Measurements from ENCODE around the gene GPSM1.

GPSM1 gene

GRCh38 chr9:136363949-136364748 is 36.8 kb downstream of the GPSM1 start:
- no peak for DNase-seq

DNA sequence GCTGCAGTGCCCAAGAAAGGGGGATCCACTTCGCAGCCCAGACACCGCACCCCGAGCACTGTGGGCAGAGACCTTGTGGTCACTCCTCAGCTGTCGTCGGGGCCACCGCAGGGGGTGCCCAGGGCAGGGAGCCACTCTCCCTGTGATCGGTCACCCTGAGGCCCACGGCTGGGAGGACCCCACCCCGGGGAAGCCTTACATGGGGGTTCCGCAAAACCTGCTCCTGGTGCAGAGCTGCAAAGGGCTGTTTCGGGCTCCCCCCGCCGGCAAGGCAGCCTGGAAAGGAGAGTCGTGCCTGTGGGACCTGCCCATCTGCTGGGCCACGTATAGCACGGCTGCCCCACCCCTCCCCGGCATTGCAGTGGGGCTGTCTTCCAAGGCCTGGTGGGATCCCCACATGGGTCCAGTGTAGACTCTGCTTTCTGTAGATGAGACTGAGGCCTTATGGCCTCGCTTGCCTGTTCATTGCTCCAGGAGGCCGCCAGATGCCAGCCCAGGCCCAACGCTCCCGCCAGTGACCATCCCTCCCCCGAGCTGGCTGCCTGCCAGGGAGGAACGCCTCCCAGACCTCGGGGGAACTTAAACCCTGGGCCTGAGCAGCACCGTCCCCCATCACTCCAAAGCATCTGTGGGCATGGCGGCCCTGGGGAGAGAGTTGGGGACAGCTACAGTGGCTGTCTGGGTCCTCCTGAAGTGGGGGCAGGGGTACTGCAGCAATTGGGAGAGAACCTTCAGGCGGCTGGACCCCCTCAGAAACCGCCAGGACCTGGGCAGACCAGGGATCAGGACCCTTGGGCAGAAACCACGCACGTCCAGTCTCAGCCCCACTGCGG is 37.8 kb downstream of the GPSM1 start:
- no peak for DNase-seq

- no peak for DNase-seq
These were observed 38.5 kb downstream of the GPSM1 start for GRCh38 chr9:136365775-136366222.

DNA sequence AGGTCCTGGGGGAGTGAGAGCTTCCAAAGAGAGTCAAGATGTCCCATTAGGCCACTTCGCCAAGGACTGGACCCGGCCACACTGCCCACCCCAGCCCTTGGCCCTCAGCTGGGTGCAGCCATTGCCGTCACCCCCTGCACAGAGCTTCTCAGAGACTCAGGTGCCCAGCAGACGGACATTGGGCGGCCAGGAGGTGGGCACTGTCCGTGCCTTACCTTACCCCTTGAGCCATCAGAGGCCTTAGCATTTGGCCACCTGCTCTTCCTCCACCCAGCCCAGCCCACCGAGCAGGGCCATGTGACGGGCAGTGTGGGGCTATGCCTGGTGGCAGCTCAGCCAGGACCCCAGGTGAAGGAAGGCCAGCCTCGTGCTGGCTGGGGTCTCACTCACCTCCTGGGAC is 39.5 kb downstream of the GPSM1 start:
- no peak for DNase-seq

- DNase-seq: no peak
These were observed 40.2 kb downstream of the GPSM1 start for GRCh38 chr9:136367296-136368145.

GRCh38 chr9:136368190-136368589 is 40.9 kb downstream of the GPSM1 start:
- DNase-seq: no peak

DNA sequence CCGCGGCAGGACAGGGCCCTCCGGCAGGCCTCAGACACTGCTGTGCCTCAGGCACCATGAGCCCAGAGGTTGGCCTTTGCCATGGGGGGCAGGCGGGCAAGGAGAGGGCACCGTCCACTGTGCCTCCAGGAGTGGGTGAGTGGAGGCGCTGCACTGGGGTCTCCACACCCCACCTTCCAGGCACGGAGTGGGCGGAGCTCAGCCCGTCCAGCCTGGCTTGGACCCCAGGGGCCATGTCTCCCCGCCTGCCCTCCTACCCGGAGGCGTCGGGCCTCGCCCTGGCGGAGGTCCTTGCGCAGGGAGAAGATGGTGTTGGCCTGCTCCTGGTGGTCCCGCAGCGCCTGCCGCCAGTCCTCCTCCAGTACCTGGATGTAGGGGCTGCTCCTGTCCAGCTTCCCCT is 42.7 kb downstream of the GPSM1 start:
- no peak for DNase-seq

- no peak for DNase-seq
These were observed 43.6 kb downstream of the GPSM1 start for GRCh38 chr9:136370687-136371532.

DNA sequence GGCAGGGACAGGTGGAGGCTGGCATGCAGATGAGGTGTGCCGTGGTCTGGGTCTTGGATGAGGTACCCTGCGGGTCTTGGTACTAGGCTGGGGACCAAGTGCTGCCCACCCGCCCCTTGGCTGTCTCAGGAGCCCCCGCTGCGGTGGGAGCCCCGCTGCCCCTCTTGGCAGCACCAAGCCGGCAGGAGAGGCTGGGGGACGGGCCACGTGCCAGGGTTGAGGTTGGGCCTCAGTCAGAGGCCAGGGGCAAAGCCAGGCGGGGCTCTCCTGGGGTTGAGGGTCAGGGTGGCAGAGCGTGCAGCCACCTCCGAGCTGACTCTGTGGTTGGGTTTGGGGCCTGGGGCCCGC is 44.2 kb downstream of the GPSM1 start:
- DNase-seq: no peak

- no peak for DNase-seq
These were observed 44.7 kb downstream of the GPSM1 start for GRCh38 chr9:136372006-136372405.

DNA sequence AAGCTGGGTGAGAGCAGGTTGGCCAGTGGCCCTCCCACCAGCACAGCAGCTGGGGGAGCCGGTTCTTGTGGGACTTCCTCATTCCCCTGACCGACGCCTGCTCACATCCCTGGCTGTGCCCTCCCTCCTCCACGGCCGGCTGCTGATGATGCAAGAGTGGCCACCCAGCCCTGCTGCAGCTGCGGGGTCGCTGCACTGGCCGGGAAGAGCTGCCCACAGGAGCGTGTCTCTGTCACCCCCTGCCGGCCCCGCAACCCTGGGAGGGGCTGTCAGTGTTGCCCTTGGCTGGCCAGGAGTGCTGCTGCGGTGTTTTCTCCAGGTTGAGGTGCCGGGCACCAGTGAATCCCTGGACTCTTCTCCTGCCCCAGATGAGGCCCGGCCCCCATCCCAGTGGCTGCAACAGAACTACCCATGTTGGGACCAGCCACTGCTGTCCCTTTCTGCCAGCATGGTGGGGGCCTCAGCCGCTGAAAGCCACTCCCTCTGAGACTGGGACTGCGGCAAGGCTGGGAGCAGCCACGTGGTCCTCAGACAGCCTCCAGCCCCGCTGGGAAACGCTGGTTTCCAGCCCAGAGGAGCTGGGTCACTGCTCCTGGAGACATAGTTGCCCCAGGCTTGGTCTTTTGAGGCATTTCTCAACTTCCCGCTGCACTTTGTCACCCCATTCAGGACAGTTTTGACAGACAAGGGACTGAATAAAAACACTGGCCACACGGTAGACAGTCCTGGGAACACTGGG is 45.4 kb downstream of the GPSM1 start:
- no peak for DNase-seq

DNA sequence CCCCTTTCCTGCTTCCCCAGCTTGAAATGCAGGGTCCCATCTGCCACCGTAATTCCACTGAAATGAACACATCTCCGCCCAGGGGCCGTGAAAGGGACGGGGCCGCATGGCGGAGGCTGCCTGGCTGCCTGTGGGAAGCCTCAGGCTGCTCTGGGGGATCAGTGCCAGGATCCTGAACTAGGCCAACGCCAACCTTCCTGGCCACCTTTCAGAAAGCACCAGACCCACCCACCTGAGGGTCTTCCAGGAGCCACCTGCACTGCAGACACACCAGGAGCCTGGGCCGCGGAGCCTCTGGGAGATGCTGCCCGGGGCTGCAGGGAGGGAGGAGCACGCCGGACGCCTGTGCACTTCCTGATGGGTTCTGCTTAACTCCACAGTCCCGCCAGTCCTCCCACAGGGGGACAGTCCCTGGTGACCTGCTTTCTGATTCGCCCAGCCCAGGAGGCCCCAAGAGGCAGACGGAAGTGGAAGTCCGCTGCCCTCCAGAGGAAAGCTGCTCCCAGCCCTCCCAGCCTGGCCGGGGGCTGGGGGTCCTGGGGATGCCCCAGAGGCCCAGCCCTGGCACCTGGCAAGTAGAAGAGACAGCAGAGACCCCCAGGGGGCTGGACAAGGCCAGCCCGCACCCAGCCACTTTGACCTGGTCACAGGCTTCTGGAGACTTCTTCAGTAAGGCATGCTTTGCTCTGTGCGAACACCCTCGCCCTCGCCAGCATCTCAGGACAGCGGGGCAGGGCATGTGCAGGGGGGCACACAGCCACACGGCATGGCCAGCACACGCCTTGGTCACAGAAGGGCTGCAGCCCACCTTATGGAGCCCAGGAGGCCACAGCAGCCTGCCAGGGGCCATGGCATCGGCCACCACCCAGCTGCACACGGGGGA is 46.2 kb downstream of the GPSM1 start, which contains the start of gene CARD9:
TSS of gene CARD9 (minus strand) at position 370 of the 883 bp plus-strand sequence. CDS start 1,591 bp downstream, outside the sequence.
- DNase-seq: no peak

DNA sequence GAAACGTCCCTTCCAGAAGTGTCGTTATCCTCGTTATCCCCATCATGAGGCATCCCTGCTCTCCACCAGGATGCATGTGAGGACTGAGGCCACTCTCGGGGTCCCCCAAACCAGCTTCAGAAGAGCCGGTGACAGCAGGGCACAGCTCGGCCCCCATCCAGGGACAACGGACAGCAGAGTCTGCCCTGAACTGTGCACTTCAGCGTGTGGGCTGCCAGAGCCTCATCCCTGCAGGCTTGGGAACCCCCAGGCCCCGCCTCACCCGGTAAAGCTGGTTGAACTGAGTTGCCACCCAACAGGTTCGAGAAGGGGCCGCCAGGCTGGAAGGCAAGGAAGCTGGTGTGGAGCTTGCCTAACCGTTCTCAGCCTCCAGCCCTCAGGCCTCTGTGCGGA is 46.8 kb downstream of the GPSM1 start:
- DNase-seq: no peak

DNA sequence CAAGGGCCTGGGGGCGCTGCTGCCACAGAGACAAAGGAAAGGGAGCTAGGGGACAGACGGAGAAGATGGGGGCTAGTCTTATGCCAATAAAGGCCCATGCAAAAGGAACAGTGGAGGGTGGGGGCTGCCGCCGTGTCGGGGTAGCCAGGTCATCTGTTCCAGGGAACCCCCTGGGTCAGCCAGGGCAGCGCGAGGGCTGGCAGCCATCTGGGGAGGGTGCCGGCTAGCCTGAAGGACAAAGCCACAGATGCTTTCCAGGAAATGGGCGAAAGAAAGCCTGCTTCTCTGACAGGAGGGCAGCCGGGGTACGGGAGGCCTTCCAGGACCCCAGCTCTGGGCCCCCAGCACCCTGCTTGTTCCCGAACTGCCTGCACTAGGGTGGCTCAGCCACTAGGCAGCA is 47.8 kb downstream of the GPSM1 start:
- no peak for DNase-seq

DNA sequence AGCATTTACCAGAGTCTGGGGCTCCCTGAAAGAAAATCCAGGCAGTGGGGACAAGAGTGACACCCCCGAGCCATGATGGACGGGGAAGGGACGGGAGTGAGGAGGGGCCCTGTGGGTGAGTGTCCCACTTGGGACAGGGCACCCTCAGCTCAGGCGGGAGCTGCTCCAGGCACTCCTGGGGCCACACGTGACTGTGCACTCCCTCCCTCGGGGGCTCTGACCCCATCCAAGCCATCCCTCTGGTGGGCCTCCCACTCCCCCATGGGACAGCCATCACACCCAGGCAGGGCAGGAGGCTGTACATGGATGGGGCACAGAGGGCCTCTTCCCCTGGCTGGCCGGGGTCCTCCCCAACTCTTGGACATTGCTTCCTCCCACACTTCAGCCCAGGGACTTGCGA is 49.1 kb downstream of the GPSM1 start:
- DNase-seq: no peak

DNA sequence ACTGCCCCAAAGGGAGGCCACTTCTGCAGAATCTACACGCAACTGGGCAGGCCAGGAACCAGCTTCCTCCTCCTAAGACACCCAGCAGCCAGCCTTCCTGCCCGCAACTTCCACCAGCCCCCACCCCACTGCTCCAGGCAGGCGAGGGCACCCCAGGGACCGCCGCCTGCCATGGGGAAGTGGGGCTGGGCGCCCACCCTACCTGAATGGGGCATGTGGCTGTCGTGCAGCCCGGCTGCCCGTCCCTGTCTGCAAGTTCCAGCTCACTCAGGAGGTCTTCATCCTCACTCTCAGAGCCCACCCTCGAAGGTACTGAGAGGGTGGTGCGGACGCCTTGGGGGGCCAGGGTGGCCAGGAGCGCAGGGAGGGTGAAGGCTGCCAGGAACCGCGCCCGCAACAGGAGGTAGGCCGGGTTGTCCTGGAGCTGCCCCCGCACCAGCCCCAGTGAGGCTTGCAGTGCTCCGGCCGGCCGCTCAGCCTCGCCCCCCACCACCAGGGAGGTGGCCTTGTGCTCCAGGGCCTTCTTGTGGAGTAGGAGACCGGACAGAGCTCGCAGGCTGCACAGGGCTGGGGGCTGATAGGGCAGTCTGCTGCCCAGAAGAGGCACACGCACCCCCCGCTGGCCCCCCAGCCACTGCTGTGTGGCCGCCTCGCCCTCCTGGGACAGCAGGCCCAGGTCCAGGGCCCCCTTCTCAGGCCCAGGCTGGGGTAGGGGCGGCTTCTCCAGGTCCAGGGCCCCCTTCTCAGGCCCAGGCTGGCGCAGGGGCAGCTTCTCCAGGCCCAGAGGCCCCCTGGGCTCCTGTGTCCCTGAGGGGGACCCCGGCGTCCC is 50.2 kb downstream of the GPSM1 start:
- no peak for DNase-seq

GRCh38 chr9:136378170-136379002 is 51.0 kb downstream of the GPSM1 start:
- DNase-seq: no peak

GRCh38 chr9:136379003-136379287 is 51.6 kb downstream of the GPSM1 start:
- no peak for DNase-seq

- no peak for DNase-seq
These were observed 52.1 kb downstream of the GPSM1 start for GRCh38 chr9:136379401-136379800.

All from activated naive CD4-positive, alpha-beta T cell treated with anti-CD3 and anti-CD28 coated beads, Interleukin-2, amount 50 U/mL, for 16 hours (primary cell).